H9 (cell line): Measurements from ENCODE around the gene CHD6. TPM values are rescaled to one million over a fixed set of nuclear protein-coding genes. Genes with fewer than 3 reads are reported as not detected.
A peak's percentile ranks its signal among the peaks of the same experiment; 100 is the strongest.

Source experiments
- DNase-seq: peaks from one replicate; pipeline ENCODE4 v3.0.0-alpha.2; 2017
- H2AFZ ChIP-seq: one replicate; pipeline ENCODE4 v1.6.1; 2013; ENCODE audit warnings: mild to moderate bottlenecking, low read length, control low read depth, moderate library complexity
- H2AK5ac ChIP-seq: 2 replicates; pipeline ENCODE4 v1.6.1; 2013; ENCODE audit warnings: low read length, control low read depth, mixed read lengths; ENCODE audit not compliant: insufficient read length
- H2BK120ac ChIP-seq: one replicate; pipeline ENCODE4 v1.6.1; 2013; ENCODE audit warnings: low read depth, mild to moderate bottlenecking, low read length, control low read depth, inconsistent platforms; ENCODE audit not compliant: poor library complexity, severe bottlenecking
- H2BK12ac ChIP-seq: 2 replicates; pipeline ENCODE4 v1.6.1; 2013; ENCODE audit warnings: low read length, control low read depth, mixed read lengths, low read depth; ENCODE audit not compliant: insufficient read length
- H2BK15ac ChIP-seq: 2 replicates; pipeline ENCODE4 v1.6.1; 2013; ENCODE audit warnings: low read depth, low read length, control low read depth
- H2BK20ac ChIP-seq: one replicate; pipeline ENCODE4 v1.6.1; 2013; ENCODE audit warnings: low read depth, mild to moderate bottlenecking, low read length, control low read depth, inconsistent platforms; ENCODE audit not compliant: poor library complexity, severe bottlenecking
- H2BK5ac ChIP-seq: 2 replicates; pipeline ENCODE4 v1.6.1; 2013; ENCODE audit warnings: low read length, control low read depth, mixed read lengths; ENCODE audit not compliant: insufficient read length
- H3K14ac ChIP-seq: 2 replicates; pipeline ENCODE4 v1.6.1; 2013; ENCODE audit warnings: low read length, control low read depth; ENCODE audit not compliant: insufficient read depth
- H3K18ac ChIP-seq: 2 replicates; pipeline ENCODE4 v1.6.1; 2013; ENCODE audit warnings: low read depth, mild to moderate bottlenecking, mixed read lengths, low read length, control low read depth; ENCODE audit not compliant: insufficient read length
- H3K23ac ChIP-seq: 2 replicates; pipeline ENCODE4 v1.6.1; 2013; ENCODE audit warnings: low read length, control low read depth, mixed read lengths, low read depth; ENCODE audit not compliant: insufficient read length
- H3K23me2 ChIP-seq: 2 replicates; pipeline ENCODE4 v1.6.1; 2013; ENCODE audit warnings: low read depth, mild to moderate bottlenecking, mixed read lengths, low read length, control low read depth; ENCODE audit not compliant: insufficient read length, poor library complexity, severe bottlenecking
- H3K27ac ChIP-seq: 2 replicates; pipeline ENCODE4 v1.5.1; 2013; ENCODE audit warnings: low read length, control low read depth, mixed read lengths, low read depth; ENCODE audit not compliant: insufficient read length
- H3K27me3 ChIP-seq: 2 replicates; pipeline ENCODE4 v1.6.1; 2013; ENCODE audit warnings: low read length, control low read depth, inconsistent platforms; ENCODE audit not compliant: insufficient read depth
- H3K4ac ChIP-seq: 2 replicates; pipeline ENCODE4 v1.6.1; 2013; ENCODE audit warnings: low read depth, mild to moderate bottlenecking, control low read depth, inconsistent platforms, low read length, moderate library complexity
- H3K4me1 ChIP-seq: 2 replicates; pipeline ENCODE4 v1.6.1; 2013; ENCODE audit warnings: low read length, control low read depth, inconsistent platforms; ENCODE audit not compliant: insufficient read depth
- H3K4me2 ChIP-seq: 2 replicates; pipeline ENCODE4 v1.6.1; 2013; ENCODE audit warnings: low read length, control low read depth, mixed read lengths; ENCODE audit not compliant: insufficient read length, insufficient read depth
- H3K56ac ChIP-seq: 2 replicates; pipeline ENCODE4 v1.6.1; 2013; ENCODE audit warnings: low read depth, mild to moderate bottlenecking, mixed read lengths, low read length, control low read depth; ENCODE audit not compliant: insufficient read length
- H3K79me1 ChIP-seq: 2 replicates; pipeline ENCODE4 v1.6.1; 2013; ENCODE audit warnings: low read depth, mild to moderate bottlenecking, moderate library complexity, low read length, control low read depth, inconsistent platforms; ENCODE audit not compliant: insufficient read depth, poor library complexity, severe bottlenecking
- H3K79me2 ChIP-seq: 2 replicates; pipeline ENCODE4 v1.6.1; 2013; ENCODE audit warnings: low read length, control low read depth, inconsistent platforms; ENCODE audit not compliant: insufficient read depth
- H3K9ac ChIP-seq: 2 replicates; pipeline ENCODE4 v1.6.1; 2013; ENCODE audit warnings: low read length, control low read depth, mixed read lengths; ENCODE audit not compliant: insufficient read length; ENCODE audit errors: extremely low read depth
- H3K9me3 ChIP-seq: one replicate; pipeline ENCODE4 v1.6.1; 2013; ENCODE audit warnings: low read depth, low read length, inconsistent platforms; ENCODE audit not compliant: control insufficient read depth
- H3T11ph ChIP-seq: one replicate; pipeline ENCODE4 v1.6.1; 2013; ENCODE audit warnings: mild to moderate bottlenecking, low read length, control low read depth, inconsistent platforms
- H4K20me1 ChIP-seq: one replicate; pipeline ENCODE4 v1.6.1; 2013; ENCODE audit not compliant: control insufficient read depth, insufficient read length, insufficient read depth
- H4K5ac ChIP-seq: 2 replicates; pipeline ENCODE4 v1.6.1; 2013; ENCODE audit warnings: low read depth, mild to moderate bottlenecking, mixed read lengths, low read length, control low read depth; ENCODE audit not compliant: insufficient read length
- H4K8ac ChIP-seq: replicated peaks from 2 replicates; pipeline ENCODE4 v1.6.1; 2013; ENCODE audit warnings: low read length, control low read depth, mixed read lengths, low read depth; ENCODE audit not compliant: insufficient read length
- H4K91ac ChIP-seq: 2 replicates; pipeline ENCODE4 v1.6.1; 2013; ENCODE audit warnings: low read depth, mild to moderate bottlenecking, moderate library complexity, mixed read lengths, low read length, control low read depth; ENCODE audit not compliant: insufficient read length
- H3K27ac Mint-ChIP-seq, 3 experiments: 2 replicates in 2 of 3; 3 replicates in 1 of 3; pipeline ENCODE4 v1.8.0; 2020 to 2021; ENCODE audit warnings: mixed read lengths in 3 of 3, mild to moderate bottlenecking in 1 of 3, moderate library complexity in 1 of 3
- H3K27me3 Mint-ChIP-seq: 2 replicates; pipeline ENCODE4 v1.8.0; 2021; ENCODE audit warnings: low read depth, mild to moderate bottlenecking, moderate library complexity, mixed read lengths
- H3K36me3 Mint-ChIP-seq, 3 experiments: 2 replicates in 2 of 3; 3 replicates in 1 of 3; pipeline ENCODE4 v1.8.0; 2020 to 2021; ENCODE audit warnings: low read depth in 3 of 3, mixed read lengths in 3 of 3; ENCODE audit not compliant: insufficient read depth in 1 of 3
- H3K4me1 Mint-ChIP-seq, 2 experiments: 2 replicates each; pipeline ENCODE4 v1.8.0; 2020; ENCODE audit warnings: mixed read lengths in 2 of 2
- H3K4me3 Mint-ChIP-seq, 2 experiments: 2 replicates in 1 of 2; 3 replicates in 1 of 2; pipeline ENCODE4 v1.8.0; 2020 to 2021; ENCODE audit warnings: mild to moderate bottlenecking in 2 of 2, mixed read lengths in 2 of 2, moderate library complexity in 1 of 2
- H3K9me3 Mint-ChIP-seq, 2 experiments: 2 replicates in 1 of 2; 3 replicates in 1 of 2; pipeline ENCODE4 v1.8.0; 2020; ENCODE audit warnings: mild to moderate bottlenecking in 2 of 2, mixed read lengths in 2 of 2, moderate library complexity in 1 of 2
- WGBS: extraction: QIAGEN DNeasy Blood & Tissue Kit; methylation state at CpG from one replicate; pipeline ENCODE4 v1.1.7; 2013; ENCODE audit warnings: missing lambda C conversion rate, low lambda C conversion rate, mixed read lengths; ENCODE audit not compliant: insufficient read length; ENCODE audit errors: extremely low coverage; 5-methylcytosine and 5-hydroxymethylcytosine counted together
- total RNA-seq: library from RNA; stranded (reverse); gene quantifications from 2 replicates; pipeline ENCODE4 v1.2.1, GENCODE V29; 2021
- TF ChIP-seq, protein P1 (sequence below): fragments of 200-600 bp; sonication (generic); conservative IDR thresholded peaks from 3 replicates; pipeline ENCODE4 v1.8.0; 2021; ENCODE audit warnings: antibody characterized with exemption, mild to moderate bottlenecking

The CHD6 gene
- total RNA-seq, 1 experiment from 2014 or later = 51.5 TPM

- peaks cover 8% of the 10 kb centered on the region for H3K79me1 ChIP-seq
- H3K9me3 ChIP-seq = no peaks in the 10 kb centered on the region
- peaks cover 8% of the 10 kb centered on the region; the same call in 1 of the 2 replicates for H3K4me1 ChIP-seq
- no peak overlapping the region for H3K18ac ChIP-seq
- peaks cover 6 to 8% of the 10 kb centered on the region in 2 experiments; a peak in 4 of 5 replicates for H3K9me3 Mint-ChIP-seq
- no peaks in the 10 kb centered on the region for H3K23me2 ChIP-seq
- no peak overlapping the region for H3K4me3 Mint-ChIP-seq
- peaks cover 10 to 17% of the 10 kb centered on the region in 2 experiments for H3K4me1 Mint-ChIP-seq
- no peak overlapping the region for H3K4ac ChIP-seq
- no peak overlapping the region for H2BK120ac ChIP-seq
- H4K5ac ChIP-seq = no peak overlapping the region
- no peak overlapping the region for H3K23ac ChIP-seq
- no peak overlapping the region for H2BK15ac ChIP-seq
- H3K4me2 ChIP-seq = no peak overlapping the region
- no peak overlapping the region for H2BK5ac ChIP-seq
- H3K27me3 ChIP-seq = no peaks in the 10 kb centered on the region
- H3K27ac ChIP-seq = no peak overlapping the region
- H3K27me3 Mint-ChIP-seq = no peaks in the 10 kb centered on the region
- no peak overlapping the region for H2AK5ac ChIP-seq
- no CpG with 5 or more reads among the region's 8 CpGs for WGBS
- peaks cover 14 to 20% (median 15%) of the 10 kb centered on the region in 3 experiments for H3K36me3 Mint-ChIP-seq
- H3K56ac ChIP-seq = no peak overlapping the region
- no peak overlapping the region for H4K91ac ChIP-seq
- no peak overlapping the region for H3T11ph ChIP-seq
- no peak overlapping the region for H2BK12ac ChIP-seq
- TF ChIP-seq, protein P1, sequence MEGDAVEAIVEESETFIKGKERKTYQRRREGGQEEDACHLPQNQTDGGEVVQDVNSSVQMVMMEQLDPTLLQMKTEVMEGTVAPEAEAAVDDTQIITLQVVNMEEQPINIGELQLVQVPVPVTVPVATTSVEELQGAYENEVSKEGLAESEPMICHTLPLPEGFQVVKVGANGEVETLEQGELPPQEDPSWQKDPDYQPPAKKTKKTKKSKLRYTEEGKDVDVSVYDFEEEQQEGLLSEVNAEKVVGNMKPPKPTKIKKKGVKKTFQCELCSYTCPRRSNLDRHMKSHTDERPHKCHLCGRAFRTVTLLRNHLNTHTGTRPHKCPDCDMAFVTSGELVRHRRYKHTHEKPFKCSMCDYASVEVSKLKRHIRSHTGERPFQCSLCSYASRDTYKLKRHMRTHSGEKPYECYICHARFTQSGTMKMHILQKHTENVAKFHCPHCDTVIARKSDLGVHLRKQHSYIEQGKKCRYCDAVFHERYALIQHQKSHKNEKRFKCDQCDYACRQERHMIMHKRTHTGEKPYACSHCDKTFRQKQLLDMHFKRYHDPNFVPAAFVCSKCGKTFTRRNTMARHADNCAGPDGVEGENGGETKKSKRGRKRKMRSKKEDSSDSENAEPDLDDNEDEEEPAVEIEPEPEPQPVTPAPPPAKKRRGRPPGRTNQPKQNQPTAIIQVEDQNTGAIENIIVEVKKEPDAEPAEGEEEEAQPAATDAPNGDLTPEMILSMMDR = no peak
- no peak for DNase-seq
- H2BK20ac ChIP-seq = no peak overlapping the region
- no peak overlapping the region for H3K14ac ChIP-seq
- no peak overlapping the region for H3K9ac ChIP-seq
- no peak overlapping the region for H4K8ac ChIP-seq
- H3K79me2 ChIP-seq = peaks cover 7% of the 10 kb centered on the region; the same call in 1 of the 2 replicates
- H3K27ac Mint-ChIP-seq = peak overlapping the region; percentile 15 to 68 (median 16); a peak in 4 of 7 replicates
- H2AFZ ChIP-seq = no peak overlapping the region
- no peaks in the 10 kb centered on the region for H4K20me1 ChIP-seq
Observed at GRCh38 chr20:41547221-41547620, 71.0 kb downstream of the CHD6 start.
